Head of caudate nucleus (tissue), 42 donors: ENCODE data around the gene MIEF1.

Source experiments
- DNase-seq, 42 donors: peaks; one replicate each; pipeline versions ENCODE4 v3.0.0 to v3.0.0-alpha.2; 2020 to 2021; ENCODE audit warnings: mixed read lengths in 7 of 42
- intact Hi-C: fragments of 100-400 bp; cut with DNase I; formaldehyde crosslinking; loops from one replicate; pipeline ENCODE4 v1.15.0; 2022

Gene MIEF1

DNA sequence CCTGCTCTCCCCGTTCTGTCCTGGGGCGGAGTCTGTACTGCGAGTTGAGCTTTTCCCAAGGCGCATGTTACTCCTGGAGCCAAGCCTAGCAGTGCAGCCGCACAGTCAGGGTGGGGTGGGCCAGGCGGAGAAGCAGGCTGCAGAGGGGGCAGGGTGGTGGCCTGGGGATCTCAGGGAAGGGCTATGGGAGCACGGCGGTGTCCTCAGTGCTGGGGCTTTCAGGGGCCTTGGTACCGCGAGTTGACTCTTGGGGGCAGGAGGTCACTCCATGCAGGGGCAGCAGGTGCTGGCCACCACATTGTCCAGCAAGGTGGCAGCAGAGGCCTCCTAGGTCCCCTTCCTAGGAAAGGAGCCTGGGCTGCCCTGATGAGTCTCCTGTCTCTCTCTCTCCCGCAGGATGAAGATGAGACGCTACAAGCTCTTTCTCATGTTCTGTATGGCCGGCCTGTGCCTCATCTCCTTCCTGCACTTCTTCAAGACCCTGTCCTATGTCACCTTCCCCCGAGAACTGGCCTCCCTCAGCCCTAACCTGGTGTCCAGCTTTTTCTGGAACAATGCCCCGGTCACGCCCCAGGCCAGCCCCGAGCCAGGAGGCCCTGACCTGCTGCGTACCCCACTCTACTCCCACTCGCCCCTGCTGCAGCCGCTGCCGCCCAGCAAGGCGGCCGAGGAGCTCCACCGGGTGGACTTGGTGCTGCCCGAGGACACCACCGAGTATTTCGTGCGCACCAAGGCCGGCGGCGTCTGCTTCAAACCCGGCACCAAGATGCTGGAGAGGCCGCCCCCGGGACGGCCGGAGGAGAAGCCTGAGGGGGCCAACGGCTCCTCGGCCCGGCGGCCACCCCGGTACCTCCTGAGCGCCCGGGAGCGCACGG, 14.9 kb upstream of the MIEF1 start:
- peak in 8 of 42 donors; percentile 45 to 78 (median 58) for DNase-seq
- intact Hi-C loops, result no loop called here

DNA sequence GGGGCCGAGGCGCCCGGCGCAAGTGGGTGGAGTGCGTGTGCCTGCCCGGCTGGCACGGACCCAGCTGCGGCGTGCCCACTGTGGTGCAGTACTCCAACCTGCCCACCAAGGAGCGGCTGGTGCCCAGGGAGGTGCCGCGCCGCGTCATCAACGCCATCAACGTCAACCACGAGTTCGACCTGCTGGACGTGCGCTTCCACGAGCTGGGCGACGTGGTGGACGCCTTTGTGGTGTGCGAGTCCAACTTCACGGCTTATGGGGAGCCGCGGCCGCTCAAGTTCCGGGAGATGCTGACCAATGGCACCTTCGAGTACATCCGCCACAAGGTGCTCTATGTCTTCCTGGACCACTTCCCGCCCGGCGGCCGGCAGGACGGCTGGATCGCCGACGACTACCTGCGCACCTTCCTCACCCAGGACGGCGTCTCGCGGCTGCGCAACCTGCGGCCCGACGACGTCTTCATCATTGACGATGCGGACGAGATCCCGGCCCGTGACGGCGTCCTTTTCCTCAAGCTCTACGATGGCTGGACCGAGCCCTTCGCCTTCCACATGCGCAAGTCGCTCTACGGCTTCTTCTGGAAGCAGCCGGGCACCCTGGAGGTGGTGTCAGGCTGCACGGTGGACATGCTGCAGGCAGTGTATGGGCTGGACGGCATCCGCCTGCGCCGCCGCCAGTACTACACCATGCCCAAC, 14.1 kb upstream of the MIEF1 start:
- intact Hi-C loops, result no loop called here
- no peak for DNase-seq

DNA sequence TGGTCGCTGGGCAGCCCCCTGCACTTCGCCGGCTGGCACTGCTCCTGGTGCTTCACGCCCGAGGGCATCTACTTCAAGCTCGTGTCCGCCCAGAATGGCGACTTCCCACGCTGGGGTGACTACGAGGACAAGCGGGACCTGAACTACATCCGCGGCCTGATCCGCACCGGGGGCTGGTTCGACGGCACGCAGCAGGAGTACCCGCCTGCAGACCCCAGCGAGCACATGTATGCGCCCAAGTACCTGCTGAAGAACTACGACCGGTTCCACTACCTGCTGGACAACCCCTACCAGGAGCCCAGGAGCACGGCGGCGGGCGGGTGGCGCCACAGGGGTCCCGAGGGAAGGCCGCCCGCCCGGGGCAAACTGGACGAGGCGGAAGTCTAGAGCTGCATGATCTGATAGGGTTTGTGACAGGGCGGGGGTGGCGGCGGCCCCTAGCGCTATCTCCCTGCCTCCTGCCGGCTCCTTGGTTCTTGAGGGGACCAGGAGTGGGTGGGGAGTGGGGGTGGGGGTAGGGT, 13.5 kb upstream of the MIEF1 start:
- DNase-seq, result no peak
- intact Hi-C loops, result no loop called here

DNA sequence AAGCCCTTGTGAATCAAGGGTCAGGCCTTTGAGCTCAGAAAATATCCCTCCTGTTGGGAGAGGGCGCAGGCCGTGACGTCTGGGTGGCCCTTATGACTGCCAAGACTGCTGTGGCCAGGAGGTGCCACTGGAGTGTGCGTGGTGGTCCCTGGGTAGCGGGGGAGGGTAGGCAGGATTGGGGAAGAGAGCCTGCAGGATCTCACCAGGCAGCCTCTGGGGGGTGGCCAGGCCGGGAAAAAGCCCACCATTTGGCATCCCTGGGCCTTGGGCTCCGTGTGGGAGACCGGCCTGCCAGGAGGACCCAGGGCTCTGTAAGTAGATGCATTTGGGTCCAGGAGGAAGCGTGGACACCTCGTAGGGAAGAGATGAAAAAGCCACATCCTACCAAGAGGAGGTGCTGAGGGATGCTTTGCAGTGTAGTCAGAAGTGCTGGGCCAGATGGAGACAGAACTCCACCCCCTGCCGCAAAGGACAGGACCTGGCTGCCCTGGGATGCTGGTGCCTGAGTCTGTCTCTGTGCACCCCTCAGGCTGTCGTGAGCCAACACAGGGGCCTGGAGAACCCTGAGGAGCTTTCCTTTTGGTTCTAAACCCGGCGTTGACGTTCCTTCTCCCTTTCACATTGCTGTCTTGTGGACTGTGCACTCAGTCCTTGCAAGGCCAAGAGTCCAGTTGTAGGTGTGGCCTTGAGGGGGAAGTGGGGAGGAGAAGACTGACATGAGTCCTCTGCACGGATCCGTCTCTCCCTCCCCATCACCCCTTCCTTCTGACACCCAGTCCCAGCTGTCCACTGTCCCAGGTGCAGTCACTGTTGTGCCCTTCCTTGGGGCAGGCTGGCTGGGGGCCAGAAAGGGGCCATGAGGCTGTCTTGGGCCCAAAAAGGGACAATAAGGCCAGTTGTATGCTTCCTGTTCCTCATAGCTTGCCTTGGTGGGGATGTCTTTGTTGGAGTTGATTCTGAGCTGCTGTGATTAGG, 12.7 kb upstream of the MIEF1 start:
- intact Hi-C loops, result no loop called here
- DNase-seq, result no peak

DNA sequence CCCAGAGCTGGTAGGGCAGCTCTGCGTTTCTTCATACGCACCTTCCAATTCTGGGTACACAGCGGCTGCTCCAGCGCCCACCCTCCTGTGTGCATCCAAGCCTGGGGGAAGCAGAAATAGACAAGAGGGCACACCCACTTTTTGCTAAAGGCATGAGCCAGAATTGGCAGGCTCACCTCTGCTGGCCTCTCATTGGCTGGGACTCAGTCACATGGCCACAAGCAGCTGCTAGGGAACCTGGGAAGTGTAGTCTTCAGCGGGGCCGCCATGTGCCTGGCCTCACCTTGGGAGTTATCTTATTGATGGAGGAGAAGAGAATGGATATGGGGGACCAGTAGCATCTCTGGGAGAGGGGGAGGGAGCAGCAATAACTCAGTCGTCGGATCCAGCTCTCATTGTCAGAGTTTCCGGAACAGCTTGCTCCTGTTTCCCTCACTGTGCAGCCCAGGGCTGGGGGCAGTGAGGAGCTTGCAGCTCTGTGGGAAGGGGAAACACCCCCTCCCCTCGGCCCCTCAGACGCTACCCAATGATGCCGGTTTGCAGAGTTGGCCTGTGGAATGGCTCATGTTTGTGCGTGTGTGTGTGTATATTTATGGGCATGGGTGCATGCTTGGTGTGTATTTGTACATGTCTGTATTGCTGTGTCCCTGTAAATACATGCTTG, 11.8 kb upstream of the MIEF1 start:
- DNase-seq, result peak; percentile 81 to 97 (median 92)
- intact Hi-C loops, result no loop called here

DNA sequence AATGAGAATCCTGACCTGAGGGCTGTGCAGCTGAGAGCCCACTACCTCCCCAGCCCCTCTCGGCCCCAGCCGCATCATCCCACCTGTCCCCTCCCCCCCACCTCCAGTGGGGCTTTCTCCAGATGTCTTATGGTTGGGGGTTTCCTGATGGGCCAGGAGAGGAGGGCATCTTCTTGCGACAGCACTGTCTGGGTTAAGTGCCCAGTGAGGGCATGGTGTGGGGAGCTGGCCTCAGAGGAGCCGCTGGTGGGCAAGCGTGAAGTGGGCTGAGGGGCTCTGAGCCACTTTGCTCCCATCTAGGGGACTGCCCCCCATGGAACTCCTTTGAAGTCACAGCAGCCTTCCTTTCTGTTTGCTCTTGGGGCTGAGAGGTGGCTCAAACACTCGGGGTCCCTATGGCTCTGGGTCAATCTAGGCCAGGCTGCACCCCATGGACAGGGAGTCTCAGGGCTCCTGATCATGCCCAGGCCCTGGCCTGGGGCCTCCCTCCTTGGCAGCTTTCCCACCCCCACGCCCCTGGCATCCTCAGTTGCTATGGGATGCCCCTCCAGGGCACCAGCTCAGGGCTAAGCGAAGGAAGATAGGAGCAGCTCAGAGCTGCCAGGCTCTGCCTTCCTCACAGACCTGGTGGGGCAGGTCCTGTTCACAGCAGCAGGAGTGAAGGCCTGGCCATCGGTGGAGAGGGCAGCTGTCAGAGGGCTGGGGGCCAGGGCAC, 11.0 kb upstream of the MIEF1 start:
- DNase-seq, result no peak
- intact Hi-C loops, result no loop called here

DNA sequence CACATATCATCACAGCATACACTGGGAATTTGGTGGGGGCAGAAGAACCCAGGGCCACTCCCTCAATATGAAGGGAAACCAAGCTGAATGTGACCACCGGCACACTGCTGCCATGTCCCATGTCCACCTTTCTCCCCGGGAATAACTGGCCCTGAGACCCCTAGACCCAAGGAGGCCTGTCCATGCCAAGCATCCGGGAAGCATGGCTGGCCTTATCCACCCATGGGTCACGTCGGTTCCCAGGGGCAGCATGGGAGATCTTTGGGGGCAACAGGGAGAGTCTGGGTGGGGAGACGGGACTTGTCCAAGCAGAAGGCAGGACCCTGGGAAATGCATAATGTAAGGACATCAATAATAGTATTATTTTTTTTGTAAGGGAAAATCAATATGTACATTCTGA, 10.4 kb upstream of the MIEF1 start:
- DNase-seq, result no peak
- intact Hi-C loops, result no loop called here

DNA sequence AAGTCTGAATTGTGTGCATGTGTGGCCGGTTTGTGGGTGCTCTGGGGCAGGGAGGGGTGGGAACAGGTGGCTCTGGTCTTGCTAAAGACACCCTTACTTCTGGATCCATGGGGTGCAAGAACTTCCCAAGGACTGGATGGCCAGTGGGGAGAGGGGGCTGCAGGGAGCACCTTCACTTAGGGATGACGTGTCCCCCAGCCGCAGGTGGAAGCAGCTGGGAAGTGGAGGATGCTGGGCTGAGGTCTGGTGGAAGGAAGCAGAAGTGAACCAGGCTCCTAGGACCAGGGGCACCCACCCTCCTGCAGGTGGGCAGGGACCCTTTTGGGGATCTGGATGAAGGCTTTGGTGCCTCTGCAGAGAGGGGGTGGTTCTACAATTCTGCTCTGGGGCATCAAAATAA, 9.9 kb upstream of the MIEF1 start:
- intact Hi-C loops, result no loop called here

DNA sequence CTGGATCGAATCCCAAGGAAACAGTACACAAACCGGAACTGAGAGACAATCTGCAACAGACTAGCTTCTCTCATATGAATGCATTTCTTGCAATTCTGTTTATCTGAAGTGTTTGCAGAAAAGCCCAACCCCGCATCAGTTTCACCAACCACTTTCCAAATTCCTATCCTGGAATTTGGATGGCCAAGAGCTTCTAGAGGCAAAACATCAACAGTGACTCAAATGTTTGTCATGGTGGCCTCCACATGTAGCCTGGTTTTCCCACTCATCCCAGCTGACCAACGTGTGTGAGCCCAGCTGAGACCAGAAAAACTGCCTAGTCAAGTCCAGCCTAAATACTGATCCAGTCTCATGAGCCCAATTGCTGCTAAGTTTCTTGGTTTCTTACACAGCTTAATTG, 8.3 kb upstream of the MIEF1 start:
- DNase-seq, result no peak
- intact Hi-C loops, result no loop called here

More for the DNA sequence above, 9.9 kb upstream of the MIEF1 start:
- no peak for DNase-seq

DNA sequence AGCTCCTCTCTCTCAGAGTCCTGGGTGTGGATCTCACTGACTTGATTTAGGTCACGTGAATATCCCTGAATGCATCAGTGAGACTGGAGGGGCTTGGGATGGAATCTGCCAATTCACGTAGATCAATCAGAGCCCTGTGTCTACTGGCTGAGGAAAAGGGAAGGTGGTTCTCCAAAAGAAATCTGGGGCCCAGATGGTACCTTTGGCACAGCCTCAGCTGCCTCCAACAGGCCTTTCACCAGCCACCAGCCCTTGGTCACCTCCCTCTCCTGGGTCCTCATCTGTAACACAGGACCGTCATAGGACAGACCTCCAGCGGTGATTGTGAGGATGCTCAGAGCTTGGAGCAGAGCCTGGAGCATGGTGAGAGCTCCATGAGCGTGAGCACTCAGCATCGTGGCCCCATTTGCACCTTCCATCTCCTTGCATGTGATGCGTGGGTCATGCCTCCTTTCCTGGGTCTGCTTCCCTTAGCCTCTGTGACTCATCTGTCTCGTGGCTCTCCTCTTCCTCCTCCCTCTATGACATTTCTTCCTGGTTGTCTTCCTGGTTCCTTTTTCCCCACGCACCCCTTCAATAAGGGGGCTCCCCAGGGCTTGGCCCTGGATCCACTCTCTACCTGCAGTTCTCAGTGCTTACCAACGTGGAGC, 7.5 kb upstream of the MIEF1 start:
- peak in 2 of 42 donors; percentile 26 to 42 for DNase-seq
- intact Hi-C loops, result no loop called here

DNA sequence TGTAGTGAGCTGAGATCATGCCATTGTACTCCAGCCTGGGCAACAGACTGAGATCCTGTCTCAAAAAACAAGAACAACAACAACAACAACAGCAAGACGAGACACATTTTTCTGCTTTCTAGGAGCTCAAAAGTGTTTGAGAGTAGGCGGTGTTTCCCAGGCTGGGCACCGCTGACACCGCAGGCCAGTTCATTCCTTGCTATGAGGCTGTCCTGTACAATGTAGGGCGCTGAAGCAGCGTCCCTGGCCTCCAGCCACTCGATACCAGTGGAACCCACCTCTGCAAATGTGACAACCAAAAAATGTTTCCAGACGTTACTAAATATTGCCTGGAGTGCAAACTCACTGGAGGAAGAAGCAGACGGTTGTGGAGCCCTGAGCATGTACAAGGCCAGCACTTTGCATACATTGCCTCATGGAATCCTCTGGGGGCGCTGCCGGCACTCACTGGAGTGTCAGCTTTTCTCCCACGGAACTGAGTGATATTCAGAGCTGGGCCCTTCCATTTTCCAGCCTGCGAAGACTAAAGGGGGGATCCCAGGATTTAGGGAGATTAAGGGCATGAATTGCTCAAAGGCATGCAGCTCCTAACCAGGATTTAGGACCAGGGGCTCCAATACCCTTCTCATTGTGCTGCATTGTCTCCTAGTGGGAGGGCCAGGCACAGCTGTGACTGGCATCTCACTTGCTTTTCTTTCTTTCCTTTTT, 5.8 kb upstream of the MIEF1 start:
- intact Hi-C loops, result no loop called here
- peak; percentile 82 to 96 (median 92) for DNase-seq

DNA sequence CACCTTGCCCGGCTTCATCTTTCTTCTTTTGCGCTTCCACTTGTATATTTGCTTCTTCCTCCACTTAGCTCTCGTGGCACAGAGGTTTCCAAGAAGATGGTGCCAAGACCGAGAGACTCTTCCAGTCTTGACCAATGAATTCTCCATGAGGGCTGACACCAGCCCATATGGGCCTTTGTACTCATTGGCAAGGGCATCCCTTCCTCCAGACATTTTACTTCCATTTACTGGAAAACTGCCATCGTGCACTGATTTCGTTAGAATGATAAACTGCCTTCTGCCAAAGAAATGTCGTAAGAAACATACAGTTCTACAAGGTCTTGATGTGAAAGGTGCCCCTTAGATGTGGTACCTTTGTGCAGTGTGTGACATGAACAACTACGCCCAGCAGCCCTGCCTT, 4.7 kb upstream of the MIEF1 start:
- intact Hi-C loops, result no loop called here
- DNase-seq, result no peak

DNA sequence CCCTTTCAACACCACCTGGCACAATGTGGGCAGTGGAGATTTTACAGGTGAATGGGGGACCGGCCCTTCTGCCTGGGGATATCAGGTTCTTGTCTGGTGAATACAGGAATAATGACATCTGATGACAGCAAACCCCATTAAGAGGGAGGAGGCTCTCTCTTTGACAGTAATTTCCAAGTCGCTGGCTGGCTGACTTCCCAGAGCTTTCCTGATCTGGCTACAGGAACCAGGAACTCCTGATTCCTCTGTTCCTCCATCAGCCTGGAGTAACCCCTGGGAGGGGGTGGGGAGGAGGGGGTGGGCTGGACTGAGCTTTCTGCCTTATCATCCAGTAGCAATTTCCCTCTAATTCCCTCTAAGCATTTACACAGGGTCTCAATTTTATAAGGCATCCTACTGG, 3.7 kb upstream of the MIEF1 start:
- intact Hi-C loops, result no loop called here
- peak in 17 of 42 donors; percentile 31 to 74 (median 59) for DNase-seq

DNA sequence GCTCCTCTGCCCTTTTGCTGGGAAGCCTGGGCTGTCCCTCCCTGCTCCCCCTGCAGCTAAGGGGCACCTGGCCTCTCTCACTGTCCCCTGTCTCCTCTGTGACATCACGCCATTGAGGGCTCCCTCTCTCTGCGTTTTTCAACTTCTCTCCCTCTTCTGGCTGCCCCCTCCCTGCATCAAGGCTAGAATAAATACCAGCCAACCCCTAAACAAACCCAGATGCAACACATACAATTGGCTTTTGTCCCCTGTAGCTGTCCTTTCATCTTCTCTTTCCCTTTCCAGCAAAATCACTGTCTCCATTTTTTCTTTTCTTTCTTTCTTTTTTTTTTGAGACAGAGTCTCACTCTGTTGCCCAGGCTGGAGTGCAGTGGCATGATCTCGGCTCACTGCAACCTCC, 3.3 kb upstream of the MIEF1 start:
- DNase-seq, result peak in 19 of 42 donors; percentile 35 to 77 (median 66)

DNA sequence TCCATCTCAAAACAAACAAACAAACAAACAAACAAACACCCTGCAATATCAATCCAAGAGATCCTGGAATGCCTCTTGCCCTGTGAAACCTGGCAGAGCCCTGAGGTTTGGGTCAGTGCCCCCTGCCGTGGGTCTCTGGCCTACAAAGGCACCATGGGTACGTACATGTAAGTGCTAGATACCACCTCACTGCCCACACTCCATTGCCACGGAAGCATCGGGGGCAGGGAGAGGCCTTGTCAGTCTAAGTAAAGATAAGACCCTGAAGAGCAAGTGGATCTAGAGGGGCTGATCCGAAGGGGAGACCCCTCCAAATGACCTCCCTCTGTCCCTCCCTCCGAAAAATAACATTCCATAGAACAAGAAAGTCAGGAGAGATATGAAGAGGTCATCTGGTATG, 2.0 kb upstream of the MIEF1 start:
- intact Hi-C loops, result loop anchor here (5.0 kb wide), 1 partner anchor 103 kb away; the partner anchor contains the start of gene TAB1

More for the DNA sequence above, 3.3 kb upstream of the MIEF1 start:
- intact Hi-C loops, result no loop called here

DNA sequence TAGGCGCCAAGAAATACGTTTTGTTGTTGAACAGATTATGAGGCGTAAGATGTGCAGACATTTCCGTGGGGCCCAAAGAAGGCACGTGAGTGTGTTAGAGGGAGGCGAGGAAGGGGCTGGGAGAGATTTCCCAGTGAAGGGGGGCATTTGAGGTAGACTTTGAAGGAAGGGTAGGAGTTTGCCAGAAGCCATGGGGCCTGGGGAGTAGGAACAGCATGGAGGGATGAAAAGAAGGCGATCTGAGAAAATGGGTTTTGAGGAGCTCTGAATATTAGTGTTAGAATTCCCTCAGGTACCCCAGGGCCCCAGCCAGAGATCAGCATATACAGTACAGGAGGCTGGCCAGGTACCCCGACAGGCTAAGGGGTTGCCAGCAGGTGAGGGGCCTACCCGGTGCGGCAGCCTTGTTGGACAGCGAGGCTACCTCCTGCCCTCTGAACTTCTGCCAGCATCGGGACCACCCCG, 414 bp upstream of the MIEF1 start:
- no peak for DNase-seq
- intact Hi-C loops, result loop anchor here (2.0 to 5.0 kb wide), 2 partner anchors 19 to 104 kb away; partner anchors contain the start of genes ATF4 and TAB1

More for the DNA sequence above, 2.0 kb upstream of the MIEF1 start:
- DNase-seq, result no peak
